Measurements from ENCODE around the gene MLLT3. TPM values are rescaled to one million over a fixed set of nuclear protein-coding genes. Genes with fewer than 3 reads are reported as not detected.

Gene MLLT3
- total and polyA plus RNA-seq, 2 of the 13 experiments (the other 11 are each of a cell fraction or from before 2014, with no cell fraction given), result 12.3 to 12.6 TPM

GRCh38 chr9:20650750-20651299 lies 28.5 kb upstream of the MLLT3 start (continued):
- TF ChIP-seq, protein P1, sequence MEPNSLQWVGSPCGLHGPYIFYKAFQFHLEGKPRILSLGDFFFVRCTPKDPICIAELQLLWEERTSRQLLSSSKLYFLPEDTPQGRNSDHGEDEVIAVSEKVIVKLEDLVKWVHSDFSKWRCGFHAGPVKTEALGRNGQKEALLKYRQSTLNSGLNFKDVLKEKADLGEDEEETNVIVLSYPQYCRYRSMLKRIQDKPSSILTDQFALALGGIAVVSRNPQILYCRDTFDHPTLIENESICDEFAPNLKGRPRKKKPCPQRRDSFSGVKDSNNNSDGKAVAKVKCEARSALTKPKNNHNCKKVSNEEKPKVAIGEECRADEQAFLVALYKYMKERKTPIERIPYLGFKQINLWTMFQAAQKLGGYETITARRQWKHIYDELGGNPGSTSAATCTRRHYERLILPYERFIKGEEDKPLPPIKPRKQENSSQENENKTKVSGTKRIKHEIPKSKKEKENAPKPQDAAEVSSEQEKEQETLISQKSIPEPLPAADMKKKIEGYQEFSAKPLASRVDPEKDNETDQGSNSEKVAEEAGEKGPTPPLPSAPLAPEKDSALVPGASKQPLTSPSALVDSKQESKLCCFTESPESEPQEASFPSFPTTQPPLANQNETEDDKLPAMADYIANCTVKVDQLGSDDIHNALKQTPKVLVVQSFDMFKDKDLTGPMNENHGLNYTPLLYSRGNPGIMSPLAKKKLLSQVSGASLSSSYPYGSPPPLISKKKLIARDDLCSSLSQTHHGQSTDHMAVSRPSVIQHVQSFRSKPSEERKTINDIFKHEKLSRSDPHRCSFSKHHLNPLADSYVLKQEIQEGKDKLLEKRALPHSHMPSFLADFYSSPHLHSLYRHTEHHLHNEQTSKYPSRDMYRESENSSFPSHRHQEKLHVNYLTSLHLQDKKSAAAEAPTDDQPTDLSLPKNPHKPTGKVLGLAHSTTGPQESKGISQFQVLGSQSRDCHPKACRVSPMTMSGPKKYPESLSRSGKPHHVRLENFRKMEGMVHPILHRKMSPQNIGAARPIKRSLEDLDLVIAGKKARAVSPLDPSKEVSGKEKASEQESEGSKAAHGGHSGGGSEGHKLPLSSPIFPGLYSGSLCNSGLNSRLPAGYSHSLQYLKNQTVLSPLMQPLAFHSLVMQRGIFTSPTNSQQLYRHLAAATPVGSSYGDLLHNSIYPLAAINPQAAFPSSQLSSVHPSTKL (CRISPR knock-in tag; IDR thresholded peaks at IDR 0.05), result 0 out of 2 replicates have a peak, but pooled peaks have one; percentile 16
- TF ChIP-seq HNF4A (CRISPR knock-in tag; IDR thresholded peaks at IDR 0.05), result peak; percentile 41; the same call in 1 of the 2 replicates
- peak; percentile 18; the same call in 1 of the 2 replicates for TF ChIP-seq TBX2 (CRISPR knock-in tag; IDR thresholded peaks at IDR 0.05; ENCODE audit: borderline replicate concordance)
- no peak for TF ChIP-seq SOX6 (IDR thresholded peaks at IDR 0.05)
- 0 out of 2 replicates have a peak, but pooled peaks have one; percentile 11 for TF ChIP-seq SOX6 (CRISPR knock-in tag; IDR thresholded peaks at IDR 0.05)

DNA sequence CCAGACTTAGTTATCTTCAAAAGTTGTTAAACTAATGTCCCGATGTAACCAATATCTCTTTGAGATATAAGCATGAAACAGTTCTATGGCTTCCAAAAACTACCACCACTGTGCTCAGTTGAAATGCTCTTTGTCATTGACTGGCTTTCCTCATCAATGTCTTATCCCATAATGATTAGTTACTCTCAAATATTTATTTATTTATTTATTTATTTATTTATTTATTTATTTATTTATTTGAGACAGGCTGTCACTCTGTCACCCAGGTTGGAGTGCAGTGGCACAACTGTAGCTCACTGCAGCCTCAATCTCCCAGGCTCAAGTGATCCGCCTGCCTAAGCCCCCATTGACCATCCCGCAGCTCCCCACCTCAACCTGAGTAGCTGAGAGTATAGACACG lies 28.0 kb upstream of the MLLT3 start:
- Histone ChIP-seq H3K36me3 (replicated peaks in 1 of 2; ENCODE audit: control insufficient read depth in 1 of 2, insufficient read depth in 2 of 2, low read length in 2 of 2) (no peaks in the 10 kb centered on the region), H3K79me2 (ENCODE audit: insufficient read depth, low read length) (no peaks in the 10 kb centered on the region), H4K20me1 (ENCODE audit: insufficient read depth, low read length) (no peaks in the 10 kb centered on the region), H2AFZ (ENCODE audit: low read length) (no peak overlapping the region), H3K27me3 (ENCODE audit: control insufficient read depth in 1 of 2, insufficient read depth in 2 of 2, low read length in 2 of 2) (no peaks in the 10 kb centered on the region), H3K27ac (ENCODE audit: extremely low read length, insufficient read depth, low read length) (no peak overlapping the region), H3K4me2 (ENCODE audit: low read depth, low read length) (peak overlapping the region; percentile 18; the same call in 1 of the 2 replicates), H3K9me3 (ENCODE audit: low read length) (no peaks in the 10 kb centered on the region), H3K4me3 (replicated peaks in 1 of 3; ENCODE audit: insufficient read depth in 1 of 3, low read depth in 2 of 3, low read length in 3 of 3) (no peak overlapping the region), H3K9ac (ENCODE audit: insufficient read depth, low read depth, low read length) (no peak overlapping the region), H3K4me1 (ENCODE audit: insufficient read depth, low read length) (peaks cover 8% of the 10 kb centered on the region)
- intact Hi-C loops (cut with micrococcal nuclease; ENCODE audit: unreplicated experiment) (no loop called here), in situ Hi-C loops (cut with HindIII; ENCODE audit: extremely low pct_ligation_motif_present, low pct_unique_long_range_greater_than_20kb) (no loop called here)
- no peak for ATAC-seq
- TF ChIP-seq BHLHE40 (IDR thresholded peaks at IDR 0.05; ENCODE audit: low read length) (no peak), CEBPB (IDR thresholded peaks at IDR 0.05; ENCODE audit: borderline replicate concordance, low read depth, low read length) (no peak), ZKSCAN8 (CRISPR knock-in tag; IDR thresholded peaks at IDR 0.05; ENCODE audit: borderline replicate concordance) (no peak), ZNF296 (CRISPR knock-in tag; conservative IDR thresholded peaks at IDR 0.05) (no peak)
- 42% methylated on average over 4 of the region's 4 CpGs for WGBS (ENCODE audit: low lambda C conversion rate)
- CTCF ChIA-PET (ENCODE audit: low intra/inter-chr PET ratio, low total read pairs), result no interaction called here
- no peak for FAIRE-seq
- no peak for DNase-seq (ENCODE audit: low spot score)
- POLR2A ChIA-PET, result no interaction called here
- BruUV-seq (replicated peaks), result no TSS peak

All from HepG2 (cell line).